Measurements from ENCODE around the gene MCF2L.

MCF2L gene

GRCh38 chr13:113084094-113084942 lies 115.3 kb downstream of the MCF2L start:
- in situ Hi-C loops (cut with MboI; ENCODE audit: low pct_unique_long_range_greater_than_20kb, low sequenced_read_pairs): no loop called here
- DNase-seq: no peak

DNA sequence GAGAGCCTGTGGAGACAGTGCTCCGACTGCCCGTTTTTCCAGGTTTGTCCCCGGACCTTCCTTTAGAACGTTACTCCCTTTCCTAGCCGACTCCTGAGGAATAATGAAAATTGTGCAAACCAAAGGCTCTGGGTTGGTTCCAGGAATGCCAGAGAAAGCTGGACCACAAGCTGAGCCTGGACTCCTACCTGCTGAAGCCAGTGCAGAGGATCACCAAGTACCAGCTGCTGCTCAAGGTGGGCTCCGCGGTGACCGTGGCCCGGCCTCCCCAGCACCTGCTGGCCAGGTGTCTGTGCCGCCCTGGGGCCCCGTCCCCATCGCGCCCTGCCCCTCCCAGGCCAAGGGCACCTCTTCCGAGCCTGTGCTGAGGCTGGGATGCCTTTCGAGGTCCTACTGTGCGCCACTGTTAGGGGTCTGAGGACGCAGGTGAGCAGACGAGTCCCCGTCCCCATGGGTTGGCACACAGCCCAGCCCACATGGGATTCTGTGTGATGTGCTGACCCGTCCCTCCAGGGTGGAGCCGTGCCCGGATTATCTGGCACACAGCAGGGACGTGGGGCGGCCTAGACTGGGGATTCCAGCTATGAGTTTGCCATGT lies 116.0 kb downstream of the MCF2L start:
- no peak for DNase-seq
- in situ Hi-C loops (cut with MboI; ENCODE audit: low pct_unique_long_range_greater_than_20kb, low sequenced_read_pairs): no loop called here

DNA sequence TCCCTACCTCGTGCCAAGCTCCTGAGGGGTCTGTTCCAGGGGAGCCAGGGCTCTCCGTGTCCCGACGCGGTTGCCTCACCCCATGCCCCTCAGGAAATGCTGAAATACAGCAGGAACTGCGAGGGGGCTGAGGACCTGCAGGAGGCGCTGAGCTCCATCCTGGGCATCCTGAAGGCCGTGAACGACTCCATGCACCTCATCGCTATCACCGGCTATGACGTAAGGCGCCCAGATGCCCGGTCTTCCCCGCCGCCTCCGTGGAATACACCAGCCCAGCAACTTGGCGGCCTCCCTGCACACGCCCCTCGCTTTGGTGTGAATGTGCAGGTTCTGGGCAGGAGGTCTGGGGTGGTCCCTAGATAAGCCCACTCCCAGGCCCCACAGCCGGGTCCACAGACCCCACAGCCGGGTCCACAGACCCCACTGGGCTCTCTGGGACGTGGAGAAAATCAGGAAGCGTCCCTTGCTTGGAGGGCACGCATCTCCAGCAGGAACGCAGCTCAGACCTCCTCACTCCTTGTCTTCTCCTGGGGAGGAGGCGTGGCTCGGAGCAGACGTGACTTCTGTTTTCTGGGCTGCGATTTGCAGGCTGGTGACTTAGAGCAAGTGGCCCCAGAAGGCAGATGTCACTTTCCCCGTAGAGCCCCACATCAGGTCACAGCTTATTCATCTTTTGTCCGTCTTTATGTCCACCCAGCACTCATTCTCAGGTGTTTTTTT lies 117.2 kb downstream of the MCF2L start:
- no peak for DNase-seq
- in situ Hi-C loops (cut with MboI; ENCODE audit: low pct_unique_long_range_greater_than_20kb, low sequenced_read_pairs): no loop called here

GRCh38 chr13:113086991-113087922 lies 118.2 kb downstream of the MCF2L start:
- DNase-seq: no peak
- in situ Hi-C loops (cut with MboI; ENCODE audit: low pct_unique_long_range_greater_than_20kb, low sequenced_read_pairs): no loop called here

DNA sequence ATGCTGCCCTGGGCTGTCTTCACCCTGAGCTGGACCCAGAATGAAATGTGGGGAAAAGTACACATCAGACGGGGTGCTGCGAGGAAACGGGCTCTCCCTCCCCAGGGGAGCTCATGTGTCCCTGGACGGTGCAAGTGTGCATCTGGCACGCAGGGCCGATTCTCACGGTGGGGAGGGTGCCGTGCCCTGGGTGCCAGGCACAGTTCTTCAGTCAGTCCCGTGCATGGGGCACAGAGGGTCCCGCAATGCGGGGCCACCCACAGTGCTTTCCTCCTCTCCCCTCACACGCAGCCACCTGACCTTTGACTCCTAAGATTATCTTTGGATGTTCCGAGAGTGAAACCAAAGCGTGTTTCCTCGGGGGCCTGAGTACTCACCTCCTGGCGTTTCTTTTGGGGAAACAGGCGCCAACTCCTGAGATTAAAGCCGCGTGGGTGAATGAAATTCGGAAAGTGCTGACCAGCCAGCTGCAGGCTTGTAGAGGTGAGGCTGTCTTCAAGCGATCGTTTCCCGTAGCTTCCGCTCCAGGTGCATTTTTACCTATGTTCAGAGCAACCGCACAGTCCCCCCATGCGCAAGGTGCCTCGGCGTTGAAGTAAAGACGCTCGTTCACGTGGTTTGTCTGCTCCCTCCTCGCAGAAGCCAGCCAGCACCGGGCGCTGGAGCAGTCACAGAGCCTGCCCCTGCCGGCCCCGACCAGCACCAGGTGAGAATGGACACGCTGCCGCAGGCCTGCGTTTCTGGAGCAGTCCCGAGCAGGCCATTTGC lies 119.1 kb downstream of the MCF2L start:
- in situ Hi-C loops (cut with MboI; ENCODE audit: low pct_unique_long_range_greater_than_20kb, low sequenced_read_pairs): no loop called here

GRCh38 chr13:113088691-113089020 lies 119.6 kb downstream of the MCF2L start:
- DNase-seq: no peak
- in situ Hi-C loops (cut with MboI; ENCODE audit: low pct_unique_long_range_greater_than_20kb, low sequenced_read_pairs): no loop called here

More for the DNA sequence above, 119.1 kb downstream of the MCF2L start:
- no peak for DNase-seq

- in situ Hi-C loops (cut with MboI; ENCODE audit: low pct_unique_long_range_greater_than_20kb, low sequenced_read_pairs): no loop called here
Measured at GRCh38 chr13:113089693-113090414, 120.8 kb downstream of the MCF2L start.

GRCh38 chr13:113090415-113090770 lies 121.4 kb downstream of the MCF2L start:
- in situ Hi-C loops (cut with MboI; ENCODE audit: low pct_unique_long_range_greater_than_20kb, low sequenced_read_pairs): no loop called here
- DNase-seq: no peak

More at GRCh38 chr13:113089693-113090414, 120.8 kb downstream of the MCF2L start:
- no peak for DNase-seq

GRCh38 chr13:113090806-113091205 lies 121.8 kb downstream of the MCF2L start:
- in situ Hi-C loops (cut with MboI; ENCODE audit: low pct_unique_long_range_greater_than_20kb, low sequenced_read_pairs): no loop called here
- no peak for DNase-seq

DNA sequence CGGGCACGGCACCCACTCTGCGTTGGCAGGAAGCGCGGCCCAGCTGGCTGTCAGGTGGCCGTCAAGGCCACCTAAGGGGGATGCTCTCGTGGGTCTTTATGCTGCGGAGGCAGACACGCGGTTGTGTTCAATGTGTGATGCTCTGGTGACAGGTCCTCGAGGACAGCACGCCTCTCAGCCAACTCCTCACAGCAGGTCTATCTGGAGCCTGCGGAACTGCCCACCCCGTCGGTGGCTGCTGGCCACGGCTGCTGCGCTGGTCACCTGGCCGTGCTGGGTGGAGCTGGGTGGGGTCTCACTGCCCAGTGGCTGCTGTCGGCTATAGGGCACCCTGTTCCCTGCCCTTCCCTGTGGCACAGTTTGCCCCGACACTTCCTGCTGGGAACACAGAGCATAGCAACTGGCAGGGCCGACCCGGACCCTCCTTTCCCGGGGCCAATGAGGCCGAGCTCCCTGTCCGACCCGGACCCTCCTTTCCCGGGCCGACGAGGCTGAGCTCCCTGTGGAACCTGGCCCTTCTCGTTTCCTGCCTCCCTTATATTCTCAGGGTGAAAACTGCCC lies 122.3 kb downstream of the MCF2L start:
- no peak for DNase-seq
- in situ Hi-C loops (cut with MboI; ENCODE audit: low pct_unique_long_range_greater_than_20kb, low sequenced_read_pairs): no loop called here

DNA sequence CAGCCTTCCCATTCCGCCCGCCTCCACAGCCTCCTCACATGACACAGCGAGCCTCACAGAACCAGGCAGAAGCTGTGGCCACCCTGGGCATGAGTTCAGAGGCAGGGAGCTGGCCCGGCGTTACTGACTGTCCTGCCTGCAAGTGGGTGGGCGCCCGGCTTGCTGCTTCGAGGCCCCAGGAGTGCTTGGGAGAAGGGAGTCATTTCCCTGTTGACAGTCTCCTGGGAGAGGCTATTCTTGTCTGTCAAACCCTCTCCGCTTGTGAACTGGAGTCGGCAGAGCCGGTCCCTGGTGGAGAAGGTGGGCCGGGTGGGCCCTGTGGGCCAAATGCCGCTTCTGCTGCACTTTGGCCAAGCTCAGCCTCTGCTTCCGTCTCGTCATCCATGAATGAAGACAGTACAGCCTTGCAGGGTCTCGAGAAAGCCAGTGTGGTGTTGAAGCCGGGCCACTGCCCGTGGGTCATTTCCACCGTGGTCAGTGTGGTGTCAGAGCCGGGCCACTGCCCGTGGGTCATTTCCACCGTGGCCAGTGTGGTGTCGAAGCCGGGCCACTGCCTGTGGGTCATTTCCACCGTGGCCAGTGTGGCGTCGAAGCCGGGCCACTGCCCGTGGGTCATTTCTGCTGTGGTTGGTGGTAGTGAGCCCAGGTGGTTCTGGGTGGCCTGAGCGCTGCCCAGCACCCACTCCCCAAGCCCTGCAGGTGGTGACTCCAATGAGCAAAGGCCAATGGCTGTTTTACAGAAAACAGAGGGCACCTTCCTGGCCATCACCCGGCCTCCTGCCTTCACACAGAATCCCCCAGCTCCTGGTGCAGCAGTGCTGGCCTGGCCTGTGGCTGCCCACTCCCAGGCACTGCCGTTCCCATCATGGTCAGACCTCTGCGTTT lies 123.1 kb downstream of the MCF2L start:
- in situ Hi-C loops (cut with MboI; ENCODE audit: low pct_unique_long_range_greater_than_20kb, low sequenced_read_pairs): no loop called here
- DNase-seq: no peak

GRCh38 chr13:113092776-113093579 lies 124.0 kb downstream of the MCF2L start:
- in situ Hi-C loops (cut with MboI; ENCODE audit: low pct_unique_long_range_greater_than_20kb, low sequenced_read_pairs): no loop called here
- DNase-seq: no peak

- no peak for DNase-seq
- in situ Hi-C loops (cut with MboI; ENCODE audit: low pct_unique_long_range_greater_than_20kb, low sequenced_read_pairs): no loop called here
Measured at GRCh38 chr13:113093580-113094409, 124.8 kb downstream of the MCF2L start.

- no peak for DNase-seq
- in situ Hi-C loops (cut with MboI; ENCODE audit: low pct_unique_long_range_greater_than_20kb, low sequenced_read_pairs): no loop called here
Measured at GRCh38 chr13:113094410-113094800, 125.4 kb downstream of the MCF2L start.
